GM12874 (cell line): ENCODE results near the gene RAD51.

Source experiments
- CTCF ChIP-seq: IDR thresholded peaks from 2 replicates; pipeline ENCODE4 v1.5.1; 2011; ENCODE audit warnings: low read depth, mild to moderate bottlenecking, control low read depth, low read length, moderate library complexity; ENCODE audit not compliant: insufficient read depth

RAD51 gene

GRCh38 chr15:40736575-40736974, 41.6 kb downstream of the RAD51 start:
- TF ChIP-seq CTCF = no peak

GRCh38 chr15:40737048-40737447, 42.1 kb downstream of the RAD51 start:
- no peak for TF ChIP-seq CTCF

GRCh38 chr15:40739047-40739446, 44.1 kb downstream of the RAD51 start:
- TF ChIP-seq CTCF = no peak

- TF ChIP-seq CTCF = no peak
Measured at GRCh38 chr15:40739854-40740253, 44.9 kb downstream of the RAD51 start.

GRCh38 chr15:40743485-40743901, 48.5 kb downstream of the RAD51 start:
- no peak for TF ChIP-seq CTCF

GRCh38 chr15:40743921-40744814, 49.2 kb downstream of the RAD51 start:
- TF ChIP-seq CTCF = no peak

GRCh38 chr15:40744815-40745152, 49.8 kb downstream of the RAD51 start:
- TF ChIP-seq CTCF = no peak
